GM23338 (cell line): ENCODE data around the gene KLC1. TPM values are rescaled to one million over a fixed set of nuclear protein-coding genes. Genes with fewer than 3 reads are reported as not detected.

ENCODE experiments used
- ATAC-seq: fragments of 200-7000 bp; cut with Tn5 transposase; 3 replicates; pipeline ENCODE4 v1.9.1; 2020
- DNase-seq: peaks from one replicate; pipeline ENCODE4 v3.0.0-alpha.2; 2015; ENCODE audit warnings: low spot score
- H2AFZ ChIP-seq: fragments of 200-600 bp; sonication (generic); 2 replicates; pipeline ENCODE4 v1.8.0; 2016; ENCODE audit warnings: antibody characterized with exemption, mild to moderate bottlenecking, moderate library complexity
- H3F3A ChIP-seq: fragments of 200-600 bp; sonication (generic); replicated peaks from 2 replicates; pipeline ENCODE4 v1.8.0; 2017; ENCODE audit warnings: antibody characterized with exemption, mixed run types, low read depth
- H3K27ac ChIP-seq: fragments of 200-600 bp; sonication (generic); 2 replicates; pipeline ENCODE4 v1.6.1; 2016; ENCODE audit warnings: low read depth
- H3K27me3 ChIP-seq: fragments of 200-600 bp; sonication (generic); 2 replicates; pipeline ENCODE4 v1.8.0; 2016; ENCODE audit warnings: mild to moderate bottlenecking, mixed run types, moderate library complexity; ENCODE audit not compliant: insufficient read depth
- H3K36me3 ChIP-seq: fragments of 200-600 bp; sonication (generic); 2 replicates; pipeline ENCODE4 v1.8.0; 2016; ENCODE audit warnings: mild to moderate bottlenecking; ENCODE audit not compliant: insufficient read depth
- H3K4me1 ChIP-seq: fragments of 200-600 bp; sonication (generic); 2 replicates; pipeline ENCODE4 v1.8.0; 2016; ENCODE audit warnings: mild to moderate bottlenecking, moderate library complexity; ENCODE audit not compliant: insufficient read depth
- H3K4me2 ChIP-seq: fragments of 200-600 bp; sonication (generic); 2 replicates; pipeline ENCODE4 v1.7.1; 2017; ENCODE audit warnings: mixed run types
- H3K4me3 ChIP-seq: fragments of 200-600 bp; sonication (generic); 2 replicates; pipeline ENCODE4 v1.6.1; 2016; ENCODE audit warnings: mixed run types
- H3K79me2 ChIP-seq: fragments of 200-600 bp; sonication (generic); replicated peaks from 2 replicates; pipeline ENCODE4 v1.8.0; 2017; ENCODE audit warnings: mild to moderate bottlenecking; ENCODE audit not compliant: insufficient read depth
- H3K9me2 ChIP-seq: fragments of 200-600 bp; sonication (generic); 2 replicates; pipeline ENCODE4 v1.8.0; 2017; ENCODE audit not compliant: insufficient read depth
- H4K20me1 ChIP-seq: fragments of 200-600 bp; sonication (generic); replicated peaks from 2 replicates; pipeline ENCODE4 v1.8.0; 2017; ENCODE audit warnings: mild to moderate bottlenecking; ENCODE audit not compliant: insufficient read depth
- H3K27ac Mint-ChIP-seq: 2 replicates; pipeline ENCODE4 v1.8.0; 2020; ENCODE audit warnings: inconsistent platforms, mild to moderate bottlenecking, moderate library complexity, mixed read lengths
- H3K27me3 Mint-ChIP-seq: 3 replicates; pipeline ENCODE4 v1.8.0; 2022; ENCODE audit warnings: low read depth, mild to moderate bottlenecking, moderate library complexity, mixed read lengths, inconsistent platforms; ENCODE audit not compliant: insufficient read depth, poor library complexity
- H3K36me3 Mint-ChIP-seq: 3 replicates; pipeline ENCODE4 v1.8.0; 2021; ENCODE audit warnings: low read depth, mild to moderate bottlenecking, inconsistent platforms, moderate library complexity, mixed read lengths
- H3K4me1 Mint-ChIP-seq: 3 replicates; pipeline ENCODE4 v1.8.0; 2020; ENCODE audit warnings: mild to moderate bottlenecking, inconsistent platforms, mixed read lengths
- H3K4me3 Mint-ChIP-seq: 3 replicates; pipeline ENCODE4 v1.8.0; 2021; ENCODE audit warnings: moderate library complexity, mild to moderate bottlenecking, inconsistent platforms, mixed read lengths
- H3K9me3 Mint-ChIP-seq: 3 replicates; pipeline ENCODE4 v1.8.0; 2020; ENCODE audit warnings: moderate library complexity, mild to moderate bottlenecking, inconsistent platforms, mixed read lengths
- JUNB ChIP-seq: IDR thresholded peaks from one replicate; pipeline ENCODE4 v1.6.1; 2016; ENCODE audit warnings: antibody characterized with exemption; ENCODE audit not compliant: unreplicated experiment
- POLR2AphosphoS5 ChIP-seq: IDR thresholded peaks from 2 replicates; pipeline ENCODE4 v1.6.1; 2016; ENCODE audit warnings: antibody characterized with exemption, low read depth
- polyA plus RNA-seq: library from polyadenylated mRNA; unstranded; fragments of >200 nt; fragmentation: Nextera tagmentation; extraction: Ambion mirVana; gene quantifications from 2 replicates; pipeline ENCODE4 v1.2.1, GENCODE V29; 2016
- total RNA-seq: library from RNA; depleted of rRNA; stranded (reverse); fragments of >200 nt; shearing (Covaris generic); gene quantifications from 2 replicates; pipeline ENCODE4 v1.2.3, GENCODE V29; 2014
- TF ChIP-seq, protein P1 (sequence below): fragments of 250-450 bp; sonication (Bioruptor Pico); IDR thresholded peaks from 2 replicates; pipeline ENCODE4 v1.5.0; 2020; ENCODE audit warnings: mild to moderate bottlenecking, moderate library complexity
- TF ChIP-seq, protein P2 (sequence below), 2 experiments: fragments of 200-600 bp in 1 of 2; sonication (generic) in 1 of 2; conservative IDR thresholded peaks; 2 replicates each; pipeline versions ENCODE4 v1.5.1 to v1.6.1; 2016 to 2017; ENCODE audit warnings: antibody characterized with exemption in 2 of 2, low read depth in 2 of 2, mild to moderate bottlenecking in 2 of 2, moderate library complexity in 1 of 2

The KLC1 gene
- total and polyA plus RNA-seq, 2 experiments from 2014 or later = 165 to 308 TPM

DNA sequence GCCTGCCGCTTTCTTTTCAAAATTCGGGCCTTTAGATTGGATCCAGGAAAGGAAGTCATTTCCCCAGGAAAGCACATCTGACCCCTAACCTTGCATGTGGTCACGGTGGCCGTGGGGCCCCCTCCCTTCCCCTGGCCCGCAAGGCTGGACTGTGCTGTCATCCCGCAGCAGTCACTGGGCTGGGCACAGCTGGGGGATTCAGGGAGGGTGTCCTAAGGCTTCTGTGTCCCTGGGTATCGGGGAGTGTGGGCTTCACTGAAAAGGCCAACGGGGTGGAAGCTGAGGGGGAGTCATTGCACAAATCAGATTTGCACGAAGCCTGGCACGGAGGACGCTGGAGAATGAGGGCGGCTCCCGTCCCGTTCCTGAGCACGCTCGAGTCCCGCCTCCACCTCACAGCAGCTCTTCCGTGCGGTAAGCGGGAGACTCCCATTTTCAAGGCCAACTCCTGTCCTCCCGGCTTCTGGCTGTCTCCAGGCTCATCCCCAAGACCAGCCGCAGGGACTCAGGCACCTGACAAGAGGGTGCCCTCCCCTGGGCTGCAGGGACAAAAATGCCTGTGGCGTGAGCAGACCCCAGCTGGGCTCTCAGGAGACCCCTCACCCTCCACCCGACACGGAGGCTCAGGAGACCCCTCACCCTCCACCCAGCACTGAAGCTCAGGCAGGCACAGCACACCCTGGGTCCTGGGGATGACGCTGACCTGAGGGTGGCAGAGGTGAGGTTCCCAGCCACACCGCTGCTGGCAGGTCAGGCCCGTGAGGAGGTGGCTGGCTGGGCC, 76.7 kb downstream of the KLC1 start (continued):
- TF ChIP-seq, protein P1, sequence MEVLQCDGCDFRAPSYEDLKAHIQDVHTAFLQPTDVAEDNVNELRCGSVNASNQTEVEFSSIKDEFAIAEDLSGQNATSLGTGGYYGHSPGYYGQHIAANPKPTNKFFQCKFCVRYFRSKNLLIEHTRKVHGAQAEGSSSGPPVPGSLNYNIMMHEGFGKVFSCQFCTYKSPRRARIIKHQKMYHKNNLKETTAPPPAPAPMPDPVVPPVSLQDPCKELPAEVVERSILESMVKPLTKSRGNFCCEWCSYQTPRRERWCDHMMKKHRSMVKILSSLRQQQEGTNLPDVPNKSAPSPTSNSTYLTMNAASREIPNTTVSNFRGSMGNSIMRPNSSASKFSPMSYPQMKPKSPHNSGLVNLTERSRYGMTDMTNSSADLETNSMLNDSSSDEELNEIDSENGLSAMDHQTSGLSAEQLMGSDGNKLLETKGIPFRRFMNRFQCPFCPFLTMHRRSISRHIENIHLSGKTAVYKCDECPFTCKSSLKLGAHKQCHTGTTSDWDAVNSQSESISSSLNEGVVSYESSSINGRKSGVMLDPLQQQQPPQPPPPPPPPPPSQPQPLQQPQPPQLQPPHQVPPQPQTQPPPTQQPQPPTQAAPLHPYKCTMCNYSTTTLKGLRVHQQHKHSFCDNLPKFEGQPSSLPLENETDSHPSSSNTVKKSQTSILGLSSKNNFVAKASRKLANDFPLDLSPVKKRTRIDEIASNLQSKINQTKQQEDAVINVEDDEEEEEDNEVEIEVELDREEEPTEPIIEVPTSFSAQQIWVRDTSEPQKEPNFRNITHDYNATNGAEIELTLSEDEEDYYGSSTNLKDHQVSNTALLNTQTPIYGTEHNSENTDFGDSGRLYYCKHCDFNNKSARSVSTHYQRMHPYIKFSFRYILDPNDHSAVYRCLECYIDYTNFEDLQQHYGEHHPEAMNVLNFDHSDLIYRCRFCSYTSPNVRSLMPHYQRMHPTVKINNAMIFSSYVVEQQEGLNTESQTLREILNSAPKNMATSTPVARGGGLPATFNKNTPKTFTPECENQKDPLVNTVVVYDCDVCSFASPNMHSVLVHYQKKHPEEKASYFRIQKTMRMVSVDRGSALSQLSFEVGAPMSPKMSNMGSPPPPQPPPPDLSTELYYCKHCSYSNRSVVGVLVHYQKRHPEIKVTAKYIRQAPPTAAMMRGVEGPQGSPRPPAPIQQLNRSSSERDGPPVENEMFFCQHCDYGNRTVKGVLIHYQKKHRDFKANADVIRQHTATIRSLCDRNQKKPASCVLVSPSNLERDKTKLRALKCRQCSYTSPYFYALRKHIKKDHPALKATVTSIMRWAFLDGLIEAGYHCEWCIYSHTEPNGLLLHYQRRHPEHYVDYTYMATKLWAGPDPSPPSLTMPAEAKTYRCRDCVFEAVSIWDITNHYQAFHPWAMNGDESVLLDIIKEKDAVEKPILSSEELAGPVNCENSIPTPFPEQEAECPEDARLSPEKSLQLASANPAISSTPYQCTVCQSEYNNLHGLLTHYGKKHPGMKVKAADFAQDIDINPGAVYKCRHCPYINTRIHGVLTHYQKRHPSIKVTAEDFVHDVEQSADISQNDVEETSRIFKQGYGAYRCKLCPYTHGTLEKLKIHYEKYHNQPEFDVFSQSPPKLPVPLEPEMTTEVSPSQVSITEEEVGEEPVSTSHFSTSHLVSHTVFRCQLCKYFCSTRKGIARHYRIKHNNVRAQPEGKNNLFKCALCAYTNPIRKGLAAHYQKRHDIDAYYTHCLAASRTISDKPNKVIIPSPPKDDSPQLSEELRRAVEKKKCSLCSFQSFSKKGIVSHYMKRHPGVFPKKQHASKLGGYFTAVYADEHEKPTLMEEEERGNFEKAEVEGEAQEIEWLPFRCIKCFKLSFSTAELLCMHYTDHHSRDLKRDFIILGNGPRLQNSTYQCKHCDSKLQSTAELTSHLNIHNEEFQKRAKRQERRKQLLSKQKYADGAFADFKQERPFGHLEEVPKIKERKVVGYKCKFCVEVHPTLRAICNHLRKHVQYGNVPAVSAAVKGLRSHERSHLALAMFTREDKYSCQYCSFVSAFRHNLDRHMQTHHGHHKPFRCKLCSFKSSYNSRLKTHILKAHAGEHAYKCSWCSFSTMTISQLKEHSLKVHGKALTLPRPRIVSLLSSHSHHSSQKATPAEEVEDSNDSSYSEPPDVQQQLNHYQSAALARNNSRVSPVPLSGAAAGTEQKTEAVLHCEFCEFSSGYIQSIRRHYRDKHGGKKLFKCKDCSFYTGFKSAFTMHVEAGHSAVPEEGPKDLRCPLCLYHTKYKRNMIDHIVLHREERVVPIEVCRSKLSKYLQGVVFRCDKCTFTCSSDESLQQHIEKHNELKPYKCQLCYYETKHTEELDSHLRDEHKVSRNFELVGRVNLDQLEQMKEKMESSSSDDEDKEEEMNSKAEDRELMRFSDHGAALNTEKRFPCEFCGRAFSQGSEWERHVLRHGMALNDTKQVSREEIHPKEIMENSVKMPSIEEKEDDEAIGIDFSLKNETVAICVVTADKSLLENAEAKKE (CRISPR knock-in tag) = no peak

DNA sequence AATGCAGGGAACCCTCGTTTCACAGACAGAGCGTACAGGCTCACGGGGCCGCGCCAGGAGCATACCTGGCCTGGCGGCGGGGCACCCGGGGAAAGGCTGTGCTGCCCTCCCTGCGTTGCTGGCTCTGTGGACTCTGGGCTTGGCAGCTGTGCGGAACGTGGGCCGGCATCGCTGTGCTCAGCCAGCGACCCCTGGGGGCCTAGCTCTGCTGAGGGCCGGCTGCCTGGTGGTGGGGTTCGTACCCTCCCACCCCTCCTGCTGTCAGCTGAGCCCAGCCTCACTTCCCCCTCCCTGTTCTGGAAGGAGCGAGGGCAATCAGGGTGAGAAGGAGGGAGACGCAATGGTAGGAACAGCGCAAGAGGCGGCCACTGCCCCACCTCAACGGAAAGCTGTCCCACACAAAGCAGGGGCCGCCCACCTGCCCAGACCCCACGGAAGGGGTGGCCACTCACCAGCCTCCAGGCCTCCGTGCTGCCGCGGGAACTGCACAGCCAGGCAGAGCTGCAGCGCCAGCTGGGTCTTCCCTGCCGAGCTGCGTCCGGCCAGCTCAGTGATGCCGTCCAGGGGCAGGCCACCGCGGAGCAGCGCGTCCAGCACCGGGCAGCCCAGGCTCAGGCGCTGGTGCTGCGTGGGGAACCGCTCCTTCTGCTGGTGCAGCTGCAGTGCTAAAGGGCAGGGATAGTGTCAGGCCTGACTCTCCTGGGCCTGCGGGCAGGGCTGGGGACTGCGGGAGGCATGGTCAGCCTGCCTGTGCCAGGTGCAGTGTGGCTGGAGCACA, 77.7 kb downstream of the KLC1 start:
- Histone ChIP-seq H3K4me2 (no peak overlapping the region), H3K4me3 (no peak overlapping the region), H3K36me3 (peaks cover 5% of the 10 kb centered on the region; the same call in 1 of the 2 replicates), H3K27me3 (no peaks in the 10 kb centered on the region), H3K79me2 (no peaks in the 10 kb centered on the region), H3F3A (peaks cover 16% of the 10 kb centered on the region), H2AFZ (no peak overlapping the region), H4K20me1 (peaks cover 18% of the 10 kb centered on the region), H3K27ac (no peak overlapping the region), H3K4me1 (peaks cover 8% of the 10 kb centered on the region), H3K9me2 (no peaks in the 10 kb centered on the region)
- Mint-ChIP-seq H3K27ac (no peak overlapping the region), H3K27me3 (peaks cover 24% of the 10 kb centered on the region), H3K36me3 (peaks cover 61% of the 10 kb centered on the region), H3K4me3 (no peak overlapping the region), H3K9me3 (no peaks in the 10 kb centered on the region), H3K4me1 (peaks cover 23% of the 10 kb centered on the region)
- DNase-seq (no peak), ATAC-seq (no peak)
- TF ChIP-seq, protein P2, sequence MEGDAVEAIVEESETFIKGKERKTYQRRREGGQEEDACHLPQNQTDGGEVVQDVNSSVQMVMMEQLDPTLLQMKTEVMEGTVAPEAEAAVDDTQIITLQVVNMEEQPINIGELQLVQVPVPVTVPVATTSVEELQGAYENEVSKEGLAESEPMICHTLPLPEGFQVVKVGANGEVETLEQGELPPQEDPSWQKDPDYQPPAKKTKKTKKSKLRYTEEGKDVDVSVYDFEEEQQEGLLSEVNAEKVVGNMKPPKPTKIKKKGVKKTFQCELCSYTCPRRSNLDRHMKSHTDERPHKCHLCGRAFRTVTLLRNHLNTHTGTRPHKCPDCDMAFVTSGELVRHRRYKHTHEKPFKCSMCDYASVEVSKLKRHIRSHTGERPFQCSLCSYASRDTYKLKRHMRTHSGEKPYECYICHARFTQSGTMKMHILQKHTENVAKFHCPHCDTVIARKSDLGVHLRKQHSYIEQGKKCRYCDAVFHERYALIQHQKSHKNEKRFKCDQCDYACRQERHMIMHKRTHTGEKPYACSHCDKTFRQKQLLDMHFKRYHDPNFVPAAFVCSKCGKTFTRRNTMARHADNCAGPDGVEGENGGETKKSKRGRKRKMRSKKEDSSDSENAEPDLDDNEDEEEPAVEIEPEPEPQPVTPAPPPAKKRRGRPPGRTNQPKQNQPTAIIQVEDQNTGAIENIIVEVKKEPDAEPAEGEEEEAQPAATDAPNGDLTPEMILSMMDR (conservative IDR thresholded peaks at IDR 0.05; ENCODE audit: low read depth in 2 of 2) = no peak
- no peak for TF ChIP-seq POLR2AphosphoS5
- TF ChIP-seq JUNB = no peak
